Gastrocnemius medialis (tissue), 4 donors: ENCODE measurements around the gene CDS2.

Source experiments
- CTCF ChIP-seq, 5 experiments: fragments of 450-650 bp in 3 of 5; fragments of 200-600 bp in 2 of 5; sonication (generic) in 2 of 5; IDR thresholded peaks in 4 of 5; conservative IDR thresholded peaks in 1 of 5; 1 replicate in 4 of 5; 2 replicates in 1 of 5; pipeline ENCODE4 v1.5.1; 2016 to 2019; ENCODE audit warnings: antibody characterized with exemption in 5 of 5, mild to moderate bottlenecking in 3 of 5, moderate library complexity in 3 of 5
- POLR2A ChIP-seq, 2 donors: fragments of 450-650 bp; IDR thresholded peaks; one replicate each; pipeline ENCODE4 v1.6.1; 2017; ENCODE audit warnings: antibody characterized with exemption in 2 of 2, mild to moderate bottlenecking in 2 of 2, moderate library complexity in 2 of 2

- TF ChIP-seq CTCF (IDR thresholded peaks at IDR 0.05 in 4 of 5, conservative IDR thresholded peaks at IDR 0.05 in 1 of 5) (no peak), POLR2A (IDR thresholded peaks at IDR 0.05) (no peak)
Observed at GRCh38 chr20:5077761-5078387, 48.9 kb upstream of the CDS2 start.
